Left lung (tissue), 10 donors: ENCODE measurements around the gene CFAP299. TPM values are rescaled to one million over a fixed set of nuclear protein-coding genes. Genes with fewer than 3 reads are reported as not detected.

Source experiments
- ATAC-seq: fragments of 200-7000 bp; cut with Tn5 transposase; one replicate; pipeline ENCODE4 v1.9.1; 2020; ENCODE audit warnings: moderate library complexity
- DNase-seq, 4 donors: peaks; one replicate each; pipeline ENCODE4 v3.0.0-alpha.2; 2013 to 2020
- H3K27ac ChIP-seq, 2 donors: fragments of 200-600 bp; sonication (generic) in 1 of 2; one replicate each; pipeline versions ENCODE4 v1.5.0 to v1.8.0; 2020 to 2021
- H3K27me3 ChIP-seq, 2 donors: fragments of 200-600 bp; sonication (generic) in 1 of 2; one replicate each; pipeline versions ENCODE4 v1.5.0 to v1.8.0; 2020 to 2021
- H3K36me3 ChIP-seq, 2 donors: fragments of 200-600 bp; sonication (generic) in 1 of 2; one replicate each; pipeline versions ENCODE4 v1.5.0 to v1.8.0; 2020 to 2021
- H3K4me1 ChIP-seq, 2 donors: fragments of 200-600 bp; one replicate each; pipeline ENCODE4 v1.8.0; 2021
- H3K4me3 ChIP-seq, 2 donors: fragments of 200-600 bp; sonication (generic) in 1 of 2; one replicate each; pipeline versions ENCODE4 v1.5.0 to v1.8.0; 2020 to 2021; ENCODE audit warnings: mild to moderate bottlenecking in 1 of 2
- H3K9me3 ChIP-seq, 2 donors: fragments of 200-600 bp; sonication (generic) in 1 of 2; one replicate each; pipeline versions ENCODE4 v1.5.0 to v1.8.0; 2020 to 2021
- intact Hi-C, 2 donors: fragments of 100-400 bp; cut with DNase I; formaldehyde crosslinking; loops; one replicate each; pipeline versions ENCODE4 v1.11.2 to v1.14.2; 2022
- polyA plus RNA-seq, 6 donors: library from polyadenylated mRNA; unstranded; fragments of 120-200 nt; gene quantifications; one replicate each; pipeline ENCODE4 v1.2.1, GENCODE V29; 2013; ENCODE audit not compliant: insufficient read length in 6 of 6
- total RNA-seq, 2 donors: library from RNA; stranded (reverse); fragmentation: NEBNext Ultra II Directional; extraction: Animal tissue kit (Norgen Biotek cat#: 25700); gene quantifications; one replicate each; pipeline ENCODE4 v1.2.1, GENCODE V29; 2021
- TF ChIP-seq, protein P1 (sequence below), 2 donors: fragments of 200-600 bp; sonication (generic) in 1 of 2; IDR thresholded peaks; one replicate each; pipeline versions ENCODE4 v1.5.0 to v1.8.0; 2021; ENCODE audit warnings: antibody characterized with exemption in 2 of 2
- donor health status: DM: no; HTN: yes; CAD: no.
- donor health status: DM: no; HTN: no; CAD: no.

The CFAP299 gene
- total and polyA plus RNA-seq, 8 donors = 1.2 to 2.3 (median 1.6) TPM; not detected in 1

DNA sequence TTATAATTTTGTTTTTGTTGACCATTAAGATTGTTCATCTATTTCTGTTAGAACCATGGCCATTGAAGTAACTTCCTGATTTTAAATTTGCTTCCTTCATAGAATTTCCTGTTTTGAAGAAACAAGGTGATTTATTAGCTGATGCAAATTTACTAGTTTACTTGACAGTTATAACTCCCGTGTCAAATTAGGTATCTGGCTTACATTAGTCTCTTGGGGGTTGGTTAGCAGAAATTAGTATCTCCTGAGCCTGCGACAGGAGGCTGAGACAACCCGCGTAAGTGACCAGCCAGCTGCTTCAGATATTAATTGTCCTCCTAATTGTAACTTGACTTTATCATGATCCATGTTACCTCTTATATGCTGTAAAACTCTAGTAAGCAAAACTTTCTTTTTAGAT, 154.3 kb downstream of the CFAP299 start:
- Histone ChIP-seq H3K9me3 (no peaks in the 10 kb centered on the region), H3K4me3 (no peak overlapping the region), H3K4me1 (no peaks in the 10 kb centered on the region), H3K36me3 (no peaks in the 10 kb centered on the region), H3K27ac (no peak overlapping the region), H3K27me3 (no peaks in the 10 kb centered on the region)
- no peak for ATAC-seq
- intact Hi-C loops = no loop called here
- TF ChIP-seq, protein P1, sequence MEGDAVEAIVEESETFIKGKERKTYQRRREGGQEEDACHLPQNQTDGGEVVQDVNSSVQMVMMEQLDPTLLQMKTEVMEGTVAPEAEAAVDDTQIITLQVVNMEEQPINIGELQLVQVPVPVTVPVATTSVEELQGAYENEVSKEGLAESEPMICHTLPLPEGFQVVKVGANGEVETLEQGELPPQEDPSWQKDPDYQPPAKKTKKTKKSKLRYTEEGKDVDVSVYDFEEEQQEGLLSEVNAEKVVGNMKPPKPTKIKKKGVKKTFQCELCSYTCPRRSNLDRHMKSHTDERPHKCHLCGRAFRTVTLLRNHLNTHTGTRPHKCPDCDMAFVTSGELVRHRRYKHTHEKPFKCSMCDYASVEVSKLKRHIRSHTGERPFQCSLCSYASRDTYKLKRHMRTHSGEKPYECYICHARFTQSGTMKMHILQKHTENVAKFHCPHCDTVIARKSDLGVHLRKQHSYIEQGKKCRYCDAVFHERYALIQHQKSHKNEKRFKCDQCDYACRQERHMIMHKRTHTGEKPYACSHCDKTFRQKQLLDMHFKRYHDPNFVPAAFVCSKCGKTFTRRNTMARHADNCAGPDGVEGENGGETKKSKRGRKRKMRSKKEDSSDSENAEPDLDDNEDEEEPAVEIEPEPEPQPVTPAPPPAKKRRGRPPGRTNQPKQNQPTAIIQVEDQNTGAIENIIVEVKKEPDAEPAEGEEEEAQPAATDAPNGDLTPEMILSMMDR (IDR thresholded peaks at IDR 0.05) = no peak
- DNase-seq = no peak

DNA sequence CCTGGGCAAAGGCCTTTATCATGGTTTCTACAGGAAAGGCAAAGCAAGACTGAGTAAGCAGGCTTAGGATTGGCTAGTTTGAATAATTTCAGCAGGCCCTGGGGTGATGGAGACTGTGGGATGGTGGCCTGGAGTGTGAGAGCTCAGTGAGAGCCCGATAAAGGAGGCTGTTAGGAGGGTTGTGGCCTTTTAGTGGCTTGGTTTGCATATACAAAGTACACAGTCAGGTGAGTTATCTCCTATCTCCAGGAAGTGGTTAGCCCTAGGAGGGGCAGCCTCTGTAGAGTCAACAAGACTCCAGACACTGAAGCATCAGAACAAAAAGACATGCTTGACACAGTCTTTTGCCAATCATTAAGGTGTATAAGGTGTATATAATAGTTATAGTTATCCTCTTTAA, 157.2 kb downstream of the CFAP299 start:
- H3K4me3 ChIP-seq = no peak overlapping the region
- H3K27ac ChIP-seq = no peak overlapping the region
- peak; percentile 40 for ATAC-seq
- intact Hi-C loops = no loop called here
- no peaks in the 10 kb centered on the region for H3K4me1 ChIP-seq
- DNase-seq = no peak
- H3K36me3 ChIP-seq = no peaks in the 10 kb centered on the region
- H3K27me3 ChIP-seq = no peaks in the 10 kb centered on the region
- TF ChIP-seq, protein P1 (IDR thresholded peaks at IDR 0.05) = no peak
- H3K9me3 ChIP-seq = no peaks in the 10 kb centered on the region

- ATAC-seq (no peak), DNase-seq (no peak)
- no peaks in the 10 kb centered on the region for H3K9me3 ChIP-seq
- TF ChIP-seq, protein P1 (IDR thresholded peaks at IDR 0.05) = no peak
- intact Hi-C loops = no loop called here
- no peak overlapping the region for H3K27ac ChIP-seq
- no peaks in the 10 kb centered on the region for H3K36me3 ChIP-seq
- no peaks in the 10 kb centered on the region for H3K27me3 ChIP-seq
- H3K4me3 ChIP-seq = no peak overlapping the region
- H3K4me1 ChIP-seq = no peaks in the 10 kb centered on the region
Observed at GRCh38 chr4:80495865-80496264, 160.3 kb downstream of the CFAP299 start.

DNA sequence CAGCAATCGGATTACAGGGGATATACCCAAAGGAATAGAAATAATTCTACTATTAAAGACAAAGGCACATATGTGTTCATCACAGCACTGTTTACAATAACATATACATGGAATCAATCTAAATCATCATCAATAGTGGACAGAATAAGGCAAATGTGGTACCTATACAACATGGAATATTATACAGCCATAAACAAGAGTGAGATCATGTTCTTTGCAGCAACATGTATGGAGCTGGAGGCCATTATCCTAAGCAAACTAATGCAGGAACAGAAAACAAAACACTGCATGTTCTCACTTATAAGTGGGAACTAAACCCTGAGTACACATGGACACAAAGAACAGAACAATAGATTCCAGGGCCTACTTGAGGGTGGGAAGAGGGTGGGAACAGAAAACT, 163.2 kb downstream of the CFAP299 start:
- TF ChIP-seq, protein P1 (IDR thresholded peaks at IDR 0.05) = no peak
- Histone ChIP-seq H3K9me3 (no peaks in the 10 kb centered on the region), H3K27me3 (no peaks in the 10 kb centered on the region), H3K36me3 (no peaks in the 10 kb centered on the region), H3K27ac (no peak overlapping the region), H3K4me3 (no peak overlapping the region), H3K4me1 (no peaks in the 10 kb centered on the region)
- intact Hi-C loops = no loop called here
- ATAC-seq (no peak), DNase-seq (no peak)

GRCh38 chr4:80500613-80501012, 165.1 kb downstream of the CFAP299 start:
- Histone ChIP-seq H3K27me3 (no peaks in the 10 kb centered on the region), H3K4me1 (no peaks in the 10 kb centered on the region), H3K4me3 (no peak overlapping the region), H3K27ac (no peak overlapping the region), H3K9me3 (no peaks in the 10 kb centered on the region), H3K36me3 (no peaks in the 10 kb centered on the region)
- DNase-seq (peak in 1 of 4 donors; percentile 44), ATAC-seq (no peak)
- TF ChIP-seq, protein P1 (IDR thresholded peaks at IDR 0.05) = no peak
- intact Hi-C loops = no loop called here
